B cell (primary cell): Measurements from ENCODE around the gene CFAP68. TPM values are rescaled to one million over a fixed set of nuclear protein-coding genes. Genes with fewer than 3 reads are reported as not detected.

Source experiments
- ATAC-seq: fragments of 200-7000 bp; cut with Tn5 transposase; one replicate; pipeline ENCODE4 v1.10.0; 2021; ENCODE audit warnings: low read depth, mild to moderate bottlenecking, moderate number of reproducible peaks, moderate library complexity
- CTCF ChIA-PET: fragments of 350-600 bp; sonication (Branson Sonifier 250); formaldehyde crosslinking; loops from one replicate; lab custom pipeline; 2021; ENCODE audit warnings: antibody characterized with exemption, inconsistent platforms; lab: Charles Lee
- POLR2A ChIA-PET: fragments of 350-600 bp; sonication (Branson Sonifier 250); formaldehyde crosslinking; loops from one replicate; lab custom pipeline; 2021; ENCODE audit warnings: antibody characterized with exemption; lab: Charles Lee
- DNase-seq: peaks from one replicate; pipeline ENCODE4 v3.0.0; 2013
- H2AFZ ChIP-seq: 2 replicates; pipeline ENCODE4 v1.6.1; 2012; ENCODE audit warnings: mild to moderate bottlenecking, low read depth, low read length; ENCODE audit not compliant: insufficient read depth, poor library complexity, severe bottlenecking
- H3K27ac ChIP-seq, 2 donors: 1 replicate in 1 of 2; 2 replicates in 1 of 2; pipeline ENCODE4 v1.5.1; 2012 to 2013; ENCODE audit warnings: low read length in 2 of 2, mild to moderate bottlenecking in 2 of 2, moderate library complexity in 1 of 2
- H3K27me3 ChIP-seq, 4 experiments: fragments of 200-600 bp in 1 of 4; sonication (generic) in 1 of 4; replicated peaks in 1 of 4; 1 replicate in 2 of 4; 2 replicates in 2 of 4; pipeline versions ENCODE4 v1.6.1 to v1.7.0; 2013 to 2016; ENCODE audit warnings: low read length in 3 of 4, mild to moderate bottlenecking in 2 of 4, mixed read lengths in 1 of 4, moderate library complexity in 1 of 4; ENCODE audit not compliant: insufficient read depth in 4 of 4, control insufficient read depth in 3 of 4; ENCODE audit errors: control extremely low read depth in 1 of 4
- H3K36me3 ChIP-seq, 2 experiments: replicated peaks in 1 of 2; 1 replicate in 1 of 2; 2 replicates in 1 of 2; pipeline versions ENCODE4 v1.6.1 to v1.7.1; 2013; ENCODE audit warnings: low read length in 1 of 2; ENCODE audit not compliant: insufficient read depth in 2 of 2, control insufficient read depth in 1 of 2; ENCODE audit errors: control extremely low read depth in 1 of 2, extremely low read depth in 1 of 2
- H3K4me1 ChIP-seq, 2 donors: fragments of 200-600 bp in 1 of 2; sonication (generic) in 1 of 2; 1 replicate in 1 of 2; 2 replicates in 1 of 2; pipeline versions ENCODE4 v1.5.1 to v1.6.1; 2013 to 2017; ENCODE audit warnings: low read length in 2 of 2; ENCODE audit not compliant: control insufficient read depth in 2 of 2, insufficient read depth in 2 of 2
- H3K4me2 ChIP-seq: replicated peaks from 2 replicates; pipeline ENCODE3; 2012; ENCODE audit warnings: mild to moderate bottlenecking, low read depth, low read length; ENCODE audit not compliant: poor library complexity, severe bottlenecking
- H3K4me3 ChIP-seq, 5 experiments: fragments of 200-600 bp in 1 of 5; sonication (generic) in 1 of 5; 1 replicate in 3 of 5; 2 replicates in 2 of 5; pipeline versions ENCODE4 v1.5.1 to v1.7.0; 2011 to 2016; ENCODE audit warnings: low read length in 4 of 5, mild to moderate bottlenecking in 4 of 5, low read depth in 2 of 5, control low read depth in 1 of 5, moderate library complexity in 1 of 5; ENCODE audit not compliant: insufficient read depth in 1 of 5; ENCODE audit errors: control extremely low read depth in 1 of 5, extremely low read depth in 1 of 5
- H3K79me2 ChIP-seq: fragments of 200-600 bp; sonication (generic); one replicate; pipeline ENCODE4 v1.6.0; 2016; ENCODE audit warnings: low read length; ENCODE audit not compliant: control insufficient read depth, insufficient read depth
- H3K9ac ChIP-seq: fragments of 200-600 bp; sonication (generic); 2 replicates; pipeline ENCODE4 v1.6.1; 2017; ENCODE audit warnings: mild to moderate bottlenecking, low read length, moderate library complexity
- H3K9me3 ChIP-seq, 3 donors: one replicate each; pipeline versions ENCODE4 v1.6.1 to v1.7.1; 2013; ENCODE audit warnings: low read length in 2 of 3; ENCODE audit not compliant: control insufficient read depth in 2 of 3, insufficient read depth in 1 of 3; ENCODE audit errors: control extremely low read depth in 1 of 3
- H4K20me1 ChIP-seq: 2 replicates; pipeline ENCODE4 v1.6.0; 2012; ENCODE audit warnings: mild to moderate bottlenecking, low read length; ENCODE audit not compliant: insufficient read depth, control insufficient read depth, poor library complexity, severe bottlenecking
- H3K27ac Mint-ChIP-seq: one replicate; pipeline ENCODE4 v1.8.0; 2021; ENCODE audit warnings: mixed read lengths
- H3K27me3 Mint-ChIP-seq: one replicate; pipeline ENCODE4 v1.8.0; 2021; ENCODE audit warnings: mixed read lengths
- H3K4me1 Mint-ChIP-seq: one replicate; pipeline ENCODE4 v1.8.0; 2021; ENCODE audit warnings: mixed read lengths
- H3K4me3 Mint-ChIP-seq: one replicate; pipeline ENCODE4 v1.8.0; 2021; ENCODE audit warnings: mixed read lengths
- H3K9me3 Mint-ChIP-seq: one replicate; pipeline ENCODE4 v1.8.0; 2022; ENCODE audit warnings: mixed read lengths; ENCODE audit not compliant: insufficient read depth
- EZH2 ChIP-seq: IDR thresholded peaks from 2 replicates; pipeline ENCODE4 v1.6.1; 2012; ENCODE audit warnings: borderline replicate concordance, low read depth, mild to moderate bottlenecking, moderate library complexity, low read length; ENCODE audit not compliant: insufficient read depth, poor library complexity, severe bottlenecking
- WGBS: methylation state at CpG from one replicate; pipeline ENCODE4 v1.1.5; 2013; ENCODE audit warnings: missing lambda C conversion rate; ENCODE audit not compliant: insufficient coverage; 5-methylcytosine and 5-hydroxymethylcytosine counted together
- intact Hi-C: fragments of 100-400 bp; cut with micrococcal nuclease; formaldehyde crosslinking; loops from one replicate; pipeline ENCODE4 v1.10.0; 2022
- polyA plus RNA-seq: library from polyadenylated mRNA; depleted of rRNA; stranded (reverse); fragments of >200 nt; gene quantifications from 2 replicates; pipeline ENCODE4 v1.2.3, GENCODE V29; 2012
- total RNA-seq, 2 donors: library from RNA; stranded (reverse); fragments of 120-200 nt in 1 of 2; gene quantifications; 1 replicate in 1 of 2; 2 replicates in 1 of 2; pipeline versions ENCODE4 v1.2.3 to v1.2.4, GENCODE V29; 2013 to 2022
- TF ChIP-seq, protein P1 (sequence below): fragments of 200-600 bp; IDR thresholded peaks from one replicate; pipeline ENCODE4 v1.8.0; 2022; ENCODE audit warnings: antibody characterized with exemption, mild to moderate bottlenecking

CFAP68 gene
- total and polyA plus RNA-seq, 2 donors (not counting 1 experiment from before 2014, with no cell fraction given): 8.2 to 13.3 TPM

DNA sequence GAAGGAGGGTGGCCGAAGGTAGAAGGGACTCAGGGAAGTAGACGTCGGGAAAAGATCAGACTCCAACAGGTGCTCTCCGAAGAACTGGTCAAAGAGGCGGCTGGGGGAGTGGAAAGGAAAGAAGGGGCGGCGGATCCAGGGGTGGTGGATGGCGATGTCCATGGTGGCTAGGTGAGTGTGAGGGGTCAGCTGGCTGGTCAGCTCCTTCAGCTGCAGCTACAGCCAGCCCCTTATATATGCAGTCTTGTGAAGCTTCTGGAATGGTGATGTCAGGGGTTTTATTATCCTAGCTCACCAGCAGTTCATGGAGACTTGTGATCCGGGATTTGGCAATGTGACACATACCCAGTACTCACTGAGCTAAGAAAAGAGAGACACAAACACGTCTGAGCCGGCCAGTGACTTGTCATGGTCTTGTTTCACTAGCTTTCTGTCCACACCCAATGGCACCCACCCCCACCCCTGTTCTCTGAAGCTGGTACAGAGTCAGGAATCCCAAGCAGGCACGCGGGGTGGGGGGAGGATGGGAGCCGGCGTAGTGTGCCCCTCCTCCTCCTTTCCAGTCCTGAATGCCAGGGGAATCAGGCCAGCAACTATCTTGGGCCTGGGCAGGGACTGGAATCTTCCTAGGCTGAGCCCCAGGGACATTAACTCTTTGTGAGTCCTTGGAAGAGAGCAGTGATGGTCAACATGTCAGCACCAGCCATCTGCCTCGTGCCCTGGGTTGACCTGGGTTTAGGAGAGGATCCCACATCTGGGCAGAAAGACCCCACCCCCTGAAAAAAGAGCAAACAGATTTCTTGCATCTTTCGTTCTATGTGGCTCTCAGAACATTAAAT lies 32.4 kb downstream of the CFAP68 start, which contains the start of gene CRYAB:
TSS of gene CRYAB (minus strand) at position 208 of the 839 bp plus-strand sequence. CDS start at position 162, 46 bp downstream.
- no peak within 1 kb of the TSS for H3K27ac Mint-ChIP-seq
- H3K27me3 Mint-ChIP-seq: peaks cover 52% of the 10 kb centered on the region
- H3K9me3 ChIP-seq: peaks cover 0 to 4% (median 0%) of the 10 kb centered on the region in 3 donors
- ChIA-PET POLR2A (no interaction called here), CTCF (interaction anchor here (0.9 kb wide), 1 partner anchor 202 kb away, joined by 4 read pairs; no protein-coding TSS in a partner anchor)
- no peaks in the 10 kb centered on the region for H3K79me2 ChIP-seq
- H3K9me3 Mint-ChIP-seq: no peaks in the 10 kb centered on the region
- H4K20me1 ChIP-seq: no peaks in the 10 kb centered on the region
- no peaks in the 10 kb centered on the region for H3K4me1 ChIP-seq
- H3K27me3 ChIP-seq: peaks cover 0 to 40% (median 18%) of the 10 kb centered on the region in 4 experiments
- ATAC-seq (no peak), DNase-seq (no peak)
- H2AFZ ChIP-seq: no peak within 1 kb of the TSS
- H3K4me1 Mint-ChIP-seq: no peaks in the 10 kb centered on the region
- TF ChIP-seq, protein P1, sequence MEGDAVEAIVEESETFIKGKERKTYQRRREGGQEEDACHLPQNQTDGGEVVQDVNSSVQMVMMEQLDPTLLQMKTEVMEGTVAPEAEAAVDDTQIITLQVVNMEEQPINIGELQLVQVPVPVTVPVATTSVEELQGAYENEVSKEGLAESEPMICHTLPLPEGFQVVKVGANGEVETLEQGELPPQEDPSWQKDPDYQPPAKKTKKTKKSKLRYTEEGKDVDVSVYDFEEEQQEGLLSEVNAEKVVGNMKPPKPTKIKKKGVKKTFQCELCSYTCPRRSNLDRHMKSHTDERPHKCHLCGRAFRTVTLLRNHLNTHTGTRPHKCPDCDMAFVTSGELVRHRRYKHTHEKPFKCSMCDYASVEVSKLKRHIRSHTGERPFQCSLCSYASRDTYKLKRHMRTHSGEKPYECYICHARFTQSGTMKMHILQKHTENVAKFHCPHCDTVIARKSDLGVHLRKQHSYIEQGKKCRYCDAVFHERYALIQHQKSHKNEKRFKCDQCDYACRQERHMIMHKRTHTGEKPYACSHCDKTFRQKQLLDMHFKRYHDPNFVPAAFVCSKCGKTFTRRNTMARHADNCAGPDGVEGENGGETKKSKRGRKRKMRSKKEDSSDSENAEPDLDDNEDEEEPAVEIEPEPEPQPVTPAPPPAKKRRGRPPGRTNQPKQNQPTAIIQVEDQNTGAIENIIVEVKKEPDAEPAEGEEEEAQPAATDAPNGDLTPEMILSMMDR: no peak
- TF ChIP-seq EZH2: no peak
- H3K4me3 Mint-ChIP-seq: no peak within 1 kb of the TSS
- H3K9ac ChIP-seq: no peak within 1 kb of the TSS
- no peak within 1 kb of the TSS for H3K4me3 ChIP-seq
- 69% methylated on average over 12 of the region's 17 CpGs for WGBS
- intact Hi-C loops: no loop called here
- H3K27ac ChIP-seq: no peak within 1 kb of the TSS
- H3K4me2 ChIP-seq: no peak within 1 kb of the TSS
- H3K36me3 ChIP-seq: no peaks in the 10 kb centered on the region

DNA sequence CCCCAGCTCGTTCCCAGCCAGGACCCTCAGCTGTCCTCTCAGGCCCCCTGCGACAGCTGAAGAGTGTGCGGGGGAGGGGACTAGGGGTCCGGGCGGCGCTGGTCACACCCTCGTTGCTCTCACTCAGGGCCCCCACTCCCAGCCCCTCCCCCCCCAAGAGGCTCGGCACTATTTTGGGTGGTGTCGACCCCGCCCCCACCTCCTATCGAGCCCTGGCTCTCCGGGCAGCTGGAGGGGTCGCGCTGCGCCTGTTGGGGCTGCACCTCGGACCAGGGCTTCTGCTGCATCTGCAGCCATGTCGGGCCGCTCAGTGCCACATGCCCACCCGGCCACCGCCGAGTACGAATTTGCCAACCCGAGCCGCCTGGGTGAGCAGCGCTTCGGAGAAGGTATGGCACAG lies 33.2 kb downstream of the CFAP68 start, which contains the start of gene HSPB2:
TSS of gene HSPB2 (plus strand) at position 200 of the 400 bp plus-strand sequence. CDS start at position 296, 96 bp downstream.
- no peak within 1 kb of the TSS for H3K27ac Mint-ChIP-seq
- WGBS: 23% methylated on average over 12 of the region's 26 CpGs
- TF ChIP-seq, protein P1: no peak
- no peak for TF ChIP-seq EZH2
- POLR2A ChIA-PET: no interaction called here
- Histone ChIP-seq H3K4me1 (no peaks in the 10 kb centered on the region), H3K79me2 (no peaks in the 10 kb centered on the region), H3K36me3 (no peaks in the 10 kb centered on the region), H3K4me3 (no peak within 1 kb of the TSS), H3K4me2 (no peak within 1 kb of the TSS), H2AFZ (no peak within 1 kb of the TSS), H3K27ac (no peak within 1 kb of the TSS), H3K9me3 (peaks cover 0 to 4% (median 0%) of the 10 kb centered on the region in 3 donors), H3K9ac (no peak within 1 kb of the TSS), H4K20me1 (no peaks in the 10 kb centered on the region), H3K27me3 (peaks cover 0 to 40% (median 20%) of the 10 kb centered on the region in 4 experiments)
- DNase-seq (no peak), ATAC-seq (no peak)
- peaks cover 54% of the 10 kb centered on the region for H3K27me3 Mint-ChIP-seq
- no peaks in the 10 kb centered on the region for H3K4me1 Mint-ChIP-seq
- H3K4me3 Mint-ChIP-seq: no peak within 1 kb of the TSS
- intact Hi-C loops: no loop called here
- H3K9me3 Mint-ChIP-seq: no peaks in the 10 kb centered on the region
- CTCF ChIA-PET: no interaction called here
